Stomach (tissue), 4 donors: Measurements from ENCODE around the gene B3GNT3.

Experiments
- POLR2A ChIP-seq, 4 donors: fragments of 450-650 bp; IDR thresholded peaks; one replicate each; pipeline ENCODE4 v1.6.1; 2016; ENCODE audit warnings: antibody characterized with exemption in 4 of 4, control low read depth in 2 of 4, mild to moderate bottlenecking in 1 of 4, moderate library complexity in 1 of 4
- POLR2AphosphoS5 ChIP-seq, 3 donors: sonication (generic); formaldehyde crosslinking; IDR thresholded peaks; one replicate each; pipeline ENCODE4 v1.6.1; 2016; ENCODE audit warnings: antibody characterized with exemption in 3 of 3
- TF ChIP-seq, protein P1 (sequence below), 7 experiments: fragments of 450-650 bp in 4 of 7; fragments of 200-600 bp in 3 of 7; sonication (generic) in 3 of 7; IDR thresholded peaks; one replicate each; pipeline ENCODE4 v1.5.1; 2016 to 2019; ENCODE audit warnings: antibody characterized with exemption in 7 of 7, control low read depth in 2 of 7, mild to moderate bottlenecking in 1 of 7

DNA sequence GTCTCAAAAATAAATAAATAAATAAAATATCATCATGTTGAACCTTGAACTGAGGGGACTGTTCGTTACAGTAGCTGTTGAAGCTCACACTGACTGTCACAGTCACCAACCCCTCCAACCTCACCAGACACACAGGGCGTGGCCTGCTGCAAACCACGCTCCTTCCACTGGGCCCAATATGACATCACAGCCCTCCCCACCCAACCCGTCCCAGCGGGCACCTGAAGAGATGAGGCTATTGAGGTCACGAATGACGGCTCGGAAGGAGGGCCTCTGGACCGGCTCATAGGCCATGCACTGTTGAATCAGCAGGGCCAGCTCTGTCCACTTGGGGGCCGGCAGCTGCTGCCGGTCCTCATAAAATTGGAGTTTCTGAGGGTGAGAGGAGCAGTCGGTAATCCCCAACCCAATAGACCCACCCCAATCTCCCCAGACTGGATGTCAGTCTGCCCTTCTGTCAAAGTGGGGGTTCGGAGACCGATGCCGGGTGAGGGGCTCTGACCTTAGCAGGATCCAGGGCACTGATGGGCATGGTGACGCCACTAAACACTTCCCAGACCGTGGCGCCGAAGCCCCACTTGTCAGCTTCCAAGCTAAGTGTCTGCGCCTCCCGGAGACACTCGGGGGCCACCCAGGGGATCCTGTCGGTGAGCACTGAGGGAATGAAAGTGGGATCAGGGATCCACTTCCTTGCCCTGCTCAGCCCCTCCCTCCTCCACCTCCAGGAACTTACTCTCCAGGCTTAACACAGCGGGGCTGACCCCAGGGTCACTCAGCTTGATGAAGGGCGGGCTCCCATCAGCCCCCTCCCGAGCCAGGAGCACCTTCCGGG lies 39.6 kb downstream of the B3GNT3 start:
- TF ChIP-seq, protein P1, sequence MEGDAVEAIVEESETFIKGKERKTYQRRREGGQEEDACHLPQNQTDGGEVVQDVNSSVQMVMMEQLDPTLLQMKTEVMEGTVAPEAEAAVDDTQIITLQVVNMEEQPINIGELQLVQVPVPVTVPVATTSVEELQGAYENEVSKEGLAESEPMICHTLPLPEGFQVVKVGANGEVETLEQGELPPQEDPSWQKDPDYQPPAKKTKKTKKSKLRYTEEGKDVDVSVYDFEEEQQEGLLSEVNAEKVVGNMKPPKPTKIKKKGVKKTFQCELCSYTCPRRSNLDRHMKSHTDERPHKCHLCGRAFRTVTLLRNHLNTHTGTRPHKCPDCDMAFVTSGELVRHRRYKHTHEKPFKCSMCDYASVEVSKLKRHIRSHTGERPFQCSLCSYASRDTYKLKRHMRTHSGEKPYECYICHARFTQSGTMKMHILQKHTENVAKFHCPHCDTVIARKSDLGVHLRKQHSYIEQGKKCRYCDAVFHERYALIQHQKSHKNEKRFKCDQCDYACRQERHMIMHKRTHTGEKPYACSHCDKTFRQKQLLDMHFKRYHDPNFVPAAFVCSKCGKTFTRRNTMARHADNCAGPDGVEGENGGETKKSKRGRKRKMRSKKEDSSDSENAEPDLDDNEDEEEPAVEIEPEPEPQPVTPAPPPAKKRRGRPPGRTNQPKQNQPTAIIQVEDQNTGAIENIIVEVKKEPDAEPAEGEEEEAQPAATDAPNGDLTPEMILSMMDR (IDR thresholded peaks at IDR 0.05): no peak
- TF ChIP-seq POLR2A (IDR thresholded peaks at IDR 0.05) (no peak), POLR2AphosphoS5 (IDR thresholded peaks at IDR 0.05) (no peak)
